HG03064 (cell line): Measurements from ENCODE around the gene MICAL2.
"Not testable (repeated sequence)": the region's sequence is repeated elsewhere in the genome, so short reads cannot be mapped to it uniquely, and the experiment has no call there.

Experiments used
- ATAC-seq: cut with Tn5 transposase; IDR thresholded peaks from one replicate; pipeline ENCODE4 v1.9.1; 2021; ENCODE audit warnings: low read depth; ENCODE audit not compliant: unreplicated experiment

The MICAL2 gene

DNA sequence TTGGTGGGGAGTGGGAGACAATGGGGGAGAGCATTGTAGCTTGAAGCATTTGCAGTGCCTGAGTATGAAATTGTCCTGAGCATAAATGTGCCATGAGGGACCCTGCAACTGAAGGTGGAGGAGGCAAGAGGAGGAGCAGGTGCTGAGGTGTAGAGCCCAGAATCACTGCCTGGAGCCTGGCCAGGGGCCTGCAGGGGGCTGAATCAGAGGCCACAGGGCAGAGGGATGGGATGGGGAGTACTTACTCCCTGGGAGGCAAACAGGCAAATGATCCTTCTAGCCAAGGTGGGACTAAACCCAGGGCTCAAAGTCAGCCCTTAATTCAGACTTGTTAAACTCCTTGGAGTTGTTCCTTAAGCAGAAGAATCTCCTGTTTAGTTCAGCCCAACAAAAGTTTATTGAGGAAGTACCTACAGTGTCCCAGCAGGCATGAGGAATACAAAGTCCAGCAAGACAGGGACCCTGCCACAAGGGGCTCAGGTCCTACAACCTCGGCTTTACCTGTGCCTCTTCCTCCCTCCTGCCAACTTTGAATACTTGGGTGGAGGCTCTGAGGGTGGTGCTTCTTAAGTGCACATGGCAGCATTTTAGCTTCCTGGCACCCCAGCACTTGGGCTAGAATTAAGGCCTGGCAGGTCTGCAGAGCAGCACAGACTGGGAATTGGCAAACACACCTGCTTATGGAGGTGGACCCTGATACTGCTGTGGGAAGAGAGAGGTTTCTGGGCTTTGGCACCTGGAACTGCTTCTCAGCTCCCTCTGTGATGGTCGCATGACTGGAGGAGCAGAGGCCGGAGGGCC is 20.0 kb downstream of the MICAL2 start:
- ATAC-seq = no peak

DNA sequence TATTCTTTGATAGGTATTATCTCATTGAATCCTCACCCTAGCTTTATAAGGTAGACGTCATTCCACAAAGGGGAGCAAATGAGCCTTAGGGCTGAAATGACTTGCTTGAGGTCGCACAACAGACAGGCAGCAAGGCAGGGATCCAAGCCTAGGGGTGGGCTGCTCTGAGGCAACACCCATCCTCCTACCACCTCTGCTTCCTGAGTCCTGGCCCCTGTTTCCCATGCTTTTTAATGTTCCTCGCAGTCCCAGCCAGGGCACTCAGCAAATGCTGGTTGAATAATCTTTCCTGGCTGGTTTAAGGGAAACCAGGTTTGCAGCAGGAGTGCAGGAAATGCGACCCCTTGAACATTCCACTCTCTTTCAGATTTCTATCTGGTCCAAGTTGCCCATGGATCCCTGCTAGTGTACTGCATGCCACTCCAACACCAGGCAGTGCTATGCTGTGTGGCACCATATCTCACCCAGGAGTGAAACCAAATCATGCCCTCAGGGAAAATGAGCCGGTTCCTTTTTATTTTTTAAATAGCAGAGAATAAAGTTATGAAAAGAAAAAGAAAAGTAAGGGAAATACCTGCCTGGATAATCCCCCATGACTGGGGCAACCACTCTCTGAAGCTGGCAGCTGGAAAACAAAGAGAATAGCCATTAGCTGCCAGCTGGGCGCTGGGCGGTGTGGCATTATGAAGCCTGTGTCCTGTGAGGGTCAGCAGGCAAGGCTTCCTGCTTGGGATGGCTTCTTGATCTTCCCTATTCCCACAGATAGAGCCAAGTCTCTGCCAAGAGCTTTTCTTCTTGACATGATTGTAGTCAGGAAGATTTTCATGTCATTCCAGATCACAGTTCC is 21.8 kb downstream of the MICAL2 start:
- ATAC-seq = no peak

DNA sequence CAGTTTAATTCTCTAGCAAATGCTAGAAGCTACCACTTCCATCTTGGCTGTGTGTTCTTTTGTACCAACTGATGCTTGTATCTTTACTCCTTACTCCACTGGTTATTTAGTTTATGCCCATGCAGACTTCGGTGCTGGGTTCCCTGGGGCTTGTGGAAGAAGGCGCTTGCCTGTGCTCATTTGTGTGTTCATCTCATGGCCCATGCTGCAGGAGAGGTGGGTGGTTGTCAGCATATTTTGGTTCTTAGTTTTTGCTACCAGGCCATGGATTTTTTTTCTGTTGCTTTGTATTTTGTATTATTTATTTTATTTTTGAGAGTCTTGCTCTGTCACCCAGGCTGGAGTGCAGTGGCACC is 22.4 kb downstream of the MICAL2 start:
- ATAC-seq = no peak

DNA sequence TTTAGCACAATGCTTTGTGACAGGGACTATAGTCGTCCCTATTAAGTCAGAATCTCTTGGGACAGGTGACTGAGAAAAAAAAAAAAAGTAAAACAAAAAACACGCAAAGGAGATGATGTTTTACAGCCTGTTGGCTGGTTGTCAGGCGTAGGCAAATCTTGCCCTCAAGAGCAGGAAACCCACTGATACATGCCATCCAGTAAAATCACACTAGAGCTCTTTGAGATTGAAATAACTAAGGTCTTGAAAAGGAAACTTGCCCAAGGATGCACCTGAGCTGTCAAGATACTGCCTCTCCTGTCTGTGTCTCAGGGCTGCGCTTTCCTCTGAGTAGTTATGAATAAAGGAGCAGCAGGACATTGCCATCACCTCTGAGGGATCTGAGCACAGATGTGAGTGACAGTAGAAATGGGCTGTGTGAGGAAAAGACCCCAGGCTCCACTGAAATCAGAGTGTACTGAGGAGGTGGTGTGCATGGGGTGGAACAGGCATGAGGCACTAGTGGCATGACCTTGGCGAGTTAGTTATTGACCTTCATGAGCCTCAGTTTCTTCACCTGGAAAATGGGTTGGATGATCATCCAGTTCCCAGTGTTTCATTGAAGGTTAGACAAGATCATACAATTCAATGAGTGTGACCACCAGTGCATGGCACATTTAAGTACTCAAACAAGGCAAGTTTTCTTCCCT is 23.3 kb downstream of the MICAL2 start:
- ATAC-seq = no peak

DNA sequence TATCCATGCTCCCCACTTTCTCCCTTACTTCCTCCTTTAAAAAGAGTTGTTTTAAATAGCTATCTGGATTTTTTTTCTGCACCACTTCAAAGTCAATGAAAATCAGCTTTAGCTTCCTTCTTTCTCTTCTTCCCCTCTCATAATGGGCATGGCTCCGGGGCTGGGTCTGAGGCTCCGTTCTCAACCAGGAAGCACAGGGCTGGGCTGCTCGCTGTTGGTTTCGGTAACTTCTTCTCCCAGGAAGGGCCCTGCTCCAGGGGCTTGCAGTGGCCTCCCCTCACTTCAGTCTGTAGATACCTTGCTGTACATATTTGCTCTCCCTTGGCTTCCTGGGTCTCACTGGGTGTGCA is 23.8 kb downstream of the MICAL2 start:
- ATAC-seq = no peak

DNA sequence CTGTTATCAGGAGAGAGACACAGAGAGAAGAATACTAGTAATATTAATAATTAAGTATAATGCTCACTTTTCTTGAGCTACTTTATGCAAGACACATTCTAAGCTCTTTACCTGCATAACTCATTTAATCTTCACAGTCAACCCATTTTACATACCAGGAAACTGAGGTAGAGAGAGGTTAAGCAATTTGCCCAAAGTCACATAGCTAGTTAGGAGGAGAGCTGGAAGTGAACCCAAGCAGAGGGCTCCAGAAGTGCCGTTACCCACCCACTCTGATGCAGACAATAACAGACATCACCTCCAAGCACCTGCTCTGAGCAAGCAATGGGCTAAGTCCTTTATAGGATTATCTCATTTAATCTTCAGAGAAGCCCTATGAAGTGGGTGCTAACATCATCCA is 24.8 kb downstream of the MICAL2 start:
- ATAC-seq = no peak

DNA sequence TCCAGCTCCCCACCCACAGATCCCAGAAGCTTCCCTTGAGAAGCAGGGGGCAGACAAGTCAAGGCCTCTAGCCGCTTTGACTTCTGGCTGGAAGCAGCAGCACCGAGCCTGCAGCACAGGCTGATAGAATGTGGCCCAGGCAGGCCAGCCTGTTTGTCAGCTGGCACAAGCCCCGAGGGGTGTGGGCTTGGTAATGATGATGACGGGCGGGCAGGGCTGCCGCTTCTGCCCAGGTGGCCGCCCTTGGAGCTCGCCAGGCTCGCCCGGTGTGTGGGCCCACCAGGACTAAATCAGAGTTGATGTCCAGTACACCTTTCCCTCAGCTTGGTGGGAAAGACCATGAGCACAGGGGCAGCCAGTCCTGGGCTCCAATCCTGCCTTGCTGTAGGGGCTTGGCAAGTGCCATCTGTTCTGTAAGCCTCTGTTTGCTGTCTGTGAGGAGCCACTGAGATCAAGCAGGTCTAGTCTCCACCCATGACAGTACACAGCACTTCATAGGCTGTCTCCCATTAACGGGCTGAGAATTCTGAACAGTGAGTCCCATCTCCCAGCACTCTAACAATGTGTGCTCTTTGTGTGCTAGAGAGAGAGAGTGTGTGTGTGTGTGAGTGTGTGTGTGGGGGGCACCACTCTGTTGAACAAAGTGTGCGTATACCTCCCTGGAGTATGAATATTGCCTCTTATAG is 26.8 kb downstream of the MICAL2 start:
- ATAC-seq = no peak

DNA sequence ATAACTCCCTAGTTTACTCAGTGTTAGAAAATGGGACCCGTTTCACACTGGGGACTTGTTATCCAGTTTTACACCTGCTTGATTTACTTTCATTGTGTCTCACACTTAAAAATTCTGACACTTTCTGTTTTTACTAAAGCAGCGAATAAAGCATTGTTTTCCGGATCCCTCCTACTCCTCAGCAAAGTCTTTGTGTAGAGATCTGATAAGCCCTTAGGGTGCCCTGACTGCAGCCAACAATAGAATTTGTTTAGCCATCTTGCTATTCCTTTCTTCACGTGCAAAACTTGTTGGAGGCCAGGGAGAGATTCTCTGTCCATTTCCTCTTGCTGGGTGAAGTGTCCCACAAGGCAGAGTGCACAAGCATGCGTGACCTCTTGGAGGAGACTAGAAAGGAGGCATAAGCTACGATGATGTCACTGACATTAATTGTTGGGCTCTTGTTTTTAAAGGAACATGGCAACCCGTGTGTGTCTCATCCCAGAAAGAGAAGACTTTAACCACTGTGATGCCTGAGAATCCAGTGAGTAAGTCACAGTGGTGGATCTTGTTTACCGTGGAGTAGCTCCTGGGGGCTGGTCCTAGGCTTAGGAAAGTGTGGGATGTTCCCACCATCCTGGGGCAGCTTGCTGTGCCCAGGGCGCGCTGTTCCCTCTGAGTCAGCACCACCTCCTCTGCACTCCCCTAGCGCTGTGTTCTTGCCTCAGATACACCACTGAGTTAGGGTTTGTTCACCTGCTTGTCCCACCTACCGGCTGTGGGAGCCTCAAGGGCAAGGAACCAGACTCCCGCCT is 27.7 kb downstream of the MICAL2 start:
- ATAC-seq = no peak

DNA sequence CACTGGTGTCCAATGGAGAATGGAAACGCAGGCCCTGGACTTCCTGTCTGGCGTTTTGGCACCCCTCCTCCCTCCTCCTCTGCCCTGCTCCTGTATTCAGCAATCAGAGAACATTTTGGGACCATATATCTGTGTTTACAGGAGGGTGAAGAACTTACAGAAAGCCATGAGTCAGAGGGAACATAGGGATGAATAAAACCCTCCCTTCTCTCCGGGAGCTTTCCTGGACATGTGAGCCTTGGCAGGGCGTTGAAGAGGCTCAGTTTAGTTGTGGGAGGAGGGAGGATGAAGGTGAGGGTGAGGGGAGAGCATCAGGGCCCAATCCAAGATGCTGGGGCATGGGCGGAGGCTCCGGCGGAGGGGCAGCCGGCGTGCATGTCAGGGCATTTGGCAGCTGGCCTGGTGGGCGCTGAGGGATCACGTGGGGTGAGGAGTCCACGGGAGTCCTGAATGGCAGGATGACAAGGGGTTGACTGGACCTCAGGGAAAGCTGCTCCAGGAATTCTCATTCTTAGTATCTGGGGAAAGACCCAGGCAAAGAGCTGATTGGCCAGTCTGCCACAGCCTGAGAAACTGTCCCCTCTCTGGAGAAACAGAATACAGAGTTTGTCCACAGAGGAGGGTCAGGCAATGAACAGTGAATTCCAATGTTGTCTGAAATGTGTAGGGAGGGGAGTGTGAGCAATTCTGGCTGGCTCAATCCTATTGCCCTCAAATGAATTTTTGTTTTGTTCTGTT is 28.9 kb downstream of the MICAL2 start:
- no peak for ATAC-seq

DNA sequence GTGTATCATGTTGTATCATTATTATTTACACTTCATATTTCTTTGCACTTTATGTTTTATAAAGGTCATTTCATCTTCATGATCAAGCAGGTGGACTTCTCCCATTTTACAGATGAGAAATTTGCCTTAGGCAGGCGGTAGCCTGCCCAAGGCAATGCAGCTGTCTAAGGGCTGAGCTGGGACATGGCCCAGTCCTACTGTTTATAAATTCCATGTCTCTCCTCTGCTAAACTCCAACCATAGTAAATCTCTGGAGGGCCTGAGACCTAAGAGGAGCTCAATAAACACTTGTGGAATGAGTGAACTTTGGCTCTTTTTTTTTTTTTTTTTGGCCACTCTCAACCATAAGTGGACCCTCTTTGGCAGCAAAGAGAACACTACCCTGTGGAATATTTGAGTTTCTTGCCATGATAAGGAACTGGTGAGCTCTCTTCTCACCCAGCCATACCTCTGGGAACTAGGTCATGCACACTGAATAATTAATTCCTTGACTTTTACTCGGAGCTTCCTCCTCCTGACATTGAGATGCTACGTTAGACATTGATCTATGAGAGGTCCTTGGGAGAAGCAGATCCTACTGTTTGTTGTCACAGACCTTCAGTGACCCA is 29.9 kb downstream of the MICAL2 start:
- no peak for ATAC-seq

DNA sequence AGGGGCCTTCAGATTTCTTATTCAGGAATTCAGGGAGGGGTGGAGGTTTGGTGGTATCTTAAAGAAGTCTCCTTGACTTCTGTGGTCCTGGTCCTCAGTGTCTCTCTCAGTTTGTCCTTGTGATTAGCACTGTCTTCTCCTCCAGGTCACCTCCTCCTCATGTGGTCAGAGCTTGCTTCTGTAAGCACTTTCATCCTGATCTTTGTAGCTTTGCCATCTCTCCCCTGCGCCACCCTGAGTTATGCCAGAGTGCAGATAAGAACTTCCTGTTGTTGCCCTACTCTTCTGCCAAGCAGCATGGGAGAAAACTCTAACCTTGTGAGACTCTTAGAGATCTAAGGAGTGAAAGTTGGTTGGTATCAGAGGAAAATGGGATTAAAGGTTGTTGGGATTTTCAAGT is 30.9 kb downstream of the MICAL2 start:
- no peak for ATAC-seq

DNA sequence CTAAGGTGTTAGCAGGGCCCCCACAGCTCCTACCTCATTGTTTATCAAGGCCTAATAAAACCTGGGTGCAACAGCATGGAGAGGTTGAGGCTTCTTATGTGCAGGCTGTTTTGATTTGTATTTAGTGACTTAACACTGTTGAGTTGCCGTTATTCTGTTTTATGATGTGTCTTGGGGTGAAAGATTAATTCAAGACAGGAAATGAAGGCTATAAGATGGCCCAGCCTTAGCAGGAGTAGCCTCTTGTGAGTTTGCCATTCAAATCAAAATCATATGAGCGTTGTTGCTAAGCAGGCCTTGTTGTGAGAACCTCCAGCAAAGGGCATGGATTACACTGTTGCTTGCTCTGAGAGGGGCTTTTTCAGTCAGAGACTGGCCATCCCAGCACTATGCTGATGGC is 31.8 kb downstream of the MICAL2 start:
- ATAC-seq = no peak

DNA sequence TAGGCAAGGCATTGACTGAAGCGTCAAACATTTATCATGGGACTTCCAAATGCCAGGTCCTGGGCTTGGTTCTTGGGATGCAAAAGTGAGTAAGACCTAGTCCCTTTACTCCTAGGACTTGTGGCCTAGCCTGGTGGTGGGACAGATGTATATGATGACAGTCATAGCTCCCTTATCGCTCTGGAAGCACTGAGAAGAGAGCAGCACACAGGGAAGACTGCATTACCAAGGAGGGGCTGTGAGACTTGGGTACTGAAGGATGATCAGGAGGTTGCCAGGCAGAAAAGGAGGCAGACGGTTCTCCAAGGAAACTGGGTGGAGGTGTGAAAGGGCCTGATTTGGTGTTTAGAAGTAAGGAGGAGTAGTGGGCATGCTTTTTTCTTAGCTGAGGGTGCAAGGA is 32.5 kb downstream of the MICAL2 start:
- no peak for ATAC-seq

DNA sequence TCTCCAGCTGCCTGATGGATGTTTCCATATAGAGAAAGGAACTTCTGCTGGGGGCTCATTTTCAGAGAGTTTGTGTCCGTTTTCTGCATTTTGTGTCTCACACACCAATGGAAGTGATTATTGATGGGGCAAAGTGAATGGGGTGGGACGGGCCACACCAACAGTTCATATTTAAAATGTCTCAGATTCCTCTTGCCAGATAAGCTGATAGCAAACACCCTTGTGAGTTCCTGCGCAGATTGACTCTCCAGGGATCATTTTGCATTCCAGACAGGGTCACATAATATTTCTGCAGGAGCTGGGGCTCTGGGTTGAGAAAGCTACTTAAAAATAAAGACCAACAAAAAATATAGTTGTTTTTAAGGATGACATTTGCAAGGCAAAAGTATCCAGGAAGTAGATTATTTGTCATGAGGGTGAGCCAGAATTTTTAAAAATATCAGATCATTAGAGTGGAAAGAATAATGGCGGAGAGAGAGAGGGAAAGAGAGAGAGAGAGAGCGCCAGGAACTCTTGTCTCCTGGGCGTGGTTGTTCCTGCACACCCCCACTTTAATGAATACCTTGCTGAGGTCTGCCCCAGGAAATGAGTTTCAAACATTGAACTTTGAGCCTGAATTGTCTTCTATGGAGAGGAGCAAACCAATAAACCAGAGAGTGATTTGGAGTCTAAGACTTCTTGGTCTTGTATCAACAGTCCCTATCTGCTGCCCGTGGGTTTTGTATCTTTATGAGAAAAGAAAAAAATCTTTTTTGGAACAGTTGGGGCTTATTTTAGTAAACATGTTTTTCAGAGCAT is 33.3 kb downstream of the MICAL2 start:
- ATAC-seq = no peak

DNA sequence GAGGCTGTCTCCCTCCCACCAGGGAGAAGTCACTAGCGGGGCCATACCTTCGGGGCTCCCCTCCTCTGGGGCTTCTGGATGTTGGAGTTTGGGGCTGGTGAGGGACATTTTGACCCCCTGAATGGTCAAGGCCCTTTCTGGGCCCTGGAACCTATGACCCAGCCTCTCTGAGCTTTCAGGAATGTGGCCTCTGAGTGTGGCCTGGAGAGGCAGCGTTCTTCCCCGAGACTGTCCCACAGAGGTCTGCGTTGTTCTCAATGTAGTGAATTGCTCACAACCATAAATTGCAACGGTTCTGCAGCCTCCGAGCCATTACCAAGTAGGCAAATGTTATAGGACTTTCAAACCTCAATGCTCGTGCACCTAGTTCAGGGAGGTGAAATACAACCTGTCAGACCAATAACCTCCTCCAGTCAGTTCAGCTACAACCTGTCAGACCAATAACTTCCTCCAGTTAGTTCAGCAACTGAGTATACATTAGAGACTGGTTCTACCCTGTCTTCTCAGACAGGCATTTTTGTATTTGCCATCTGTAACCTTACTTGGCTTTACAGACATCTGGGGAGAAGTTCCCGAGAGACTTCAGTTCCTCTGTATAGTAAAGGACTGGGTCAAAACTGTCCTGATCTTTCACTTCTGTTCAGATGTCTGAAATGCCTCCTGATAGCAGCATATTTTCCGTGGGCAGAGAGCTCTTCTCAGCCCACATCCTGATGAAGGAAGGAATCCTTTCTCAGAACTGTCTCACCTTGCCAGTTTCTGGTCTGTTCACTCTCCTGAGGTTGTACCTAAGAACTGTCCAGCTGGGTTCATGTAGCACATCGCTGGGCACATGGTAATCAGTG is 34.2 kb downstream of the MICAL2 start:
- no peak for ATAC-seq

DNA sequence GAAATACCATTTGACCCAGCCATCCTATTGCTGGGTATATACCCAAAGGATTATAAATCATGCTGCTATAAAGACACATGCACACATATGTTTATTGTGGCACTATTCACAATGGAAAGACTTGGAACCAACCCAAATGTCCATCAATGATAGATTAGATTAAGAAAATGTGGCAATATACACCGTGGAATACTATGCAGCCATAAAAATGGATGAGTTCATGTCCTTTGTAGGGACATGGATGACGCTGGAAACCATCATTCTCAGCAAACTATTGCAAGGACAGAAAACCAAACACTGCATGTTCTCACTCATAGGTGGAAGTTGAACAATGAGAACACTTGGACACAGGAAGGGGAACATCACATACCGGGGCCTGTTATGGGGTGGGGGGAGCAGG is 36.3 kb downstream of the MICAL2 start:
- not testable (repeated sequence) for ATAC-seq

DNA sequence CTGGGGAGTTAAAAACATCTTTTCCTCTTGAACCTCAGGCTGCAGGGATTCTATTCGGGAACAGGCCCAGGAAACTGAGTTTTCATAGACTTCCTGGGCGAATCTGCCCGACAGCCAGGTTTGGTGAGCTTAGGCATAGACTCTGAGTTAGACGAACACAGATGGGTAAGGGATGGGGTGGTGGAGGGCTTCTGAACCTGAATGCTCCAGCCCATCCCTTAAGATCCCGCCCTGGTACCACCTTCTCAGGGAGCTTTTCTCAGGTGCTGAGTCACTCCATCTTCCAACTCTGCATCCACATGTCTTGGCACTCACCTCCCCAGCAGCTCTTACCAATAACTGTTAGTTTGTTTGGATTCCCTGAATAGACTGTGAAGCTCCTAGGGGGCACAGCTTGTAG is 37.4 kb downstream of the MICAL2 start:
- no peak for ATAC-seq
